Ectodermal cell (in vitro differentiated cells): ENCODE results near the gene SETMAR.
"Not testable (repeated sequence)": the region's sequence is repeated elsewhere in the genome, so short reads cannot be mapped to it uniquely, and the experiment has no call there.

Experiments
- H3K27ac ChIP-seq: 2 replicates; pipeline ENCODE4 v1.7.0; 2013; ENCODE audit warnings: mild to moderate bottlenecking, low read depth, low read length; ENCODE audit not compliant: insufficient read depth, poor library complexity, severe bottlenecking
- H3K27me3 ChIP-seq: 2 replicates; pipeline ENCODE4 v1.7.0; 2013; ENCODE audit warnings: mild to moderate bottlenecking, low read length; ENCODE audit not compliant: insufficient read depth, control insufficient read depth, poor library complexity, severe bottlenecking
- H3K36me3 ChIP-seq: one replicate; pipeline ENCODE4 v1.7.0; 2013; ENCODE audit warnings: low read length; ENCODE audit not compliant: control insufficient read depth, insufficient read depth
- H3K4me1 ChIP-seq: one replicate; pipeline ENCODE4 v1.7.0; 2013; ENCODE audit warnings: low read length; ENCODE audit not compliant: control insufficient read depth, insufficient read depth
- H3K4me3 ChIP-seq: 2 replicates; pipeline ENCODE4 v1.7.0; 2013; ENCODE audit warnings: low read depth, low read length, control low read depth; ENCODE audit not compliant: insufficient read depth
- H3K9me3 ChIP-seq: 2 replicates; pipeline ENCODE4 v1.7.0; 2013; ENCODE audit warnings: mild to moderate bottlenecking, low read length, moderate library complexity; ENCODE audit not compliant: control insufficient read depth
- WGBS, 2 experiments: methylation state at CpG; one replicate each; pipeline ENCODE4 v1.1.7; 2013; ENCODE audit warnings: missing lambda C conversion rate in 2 of 2; 5-methylcytosine and 5-hydroxymethylcytosine counted together

SETMAR gene

DNA sequence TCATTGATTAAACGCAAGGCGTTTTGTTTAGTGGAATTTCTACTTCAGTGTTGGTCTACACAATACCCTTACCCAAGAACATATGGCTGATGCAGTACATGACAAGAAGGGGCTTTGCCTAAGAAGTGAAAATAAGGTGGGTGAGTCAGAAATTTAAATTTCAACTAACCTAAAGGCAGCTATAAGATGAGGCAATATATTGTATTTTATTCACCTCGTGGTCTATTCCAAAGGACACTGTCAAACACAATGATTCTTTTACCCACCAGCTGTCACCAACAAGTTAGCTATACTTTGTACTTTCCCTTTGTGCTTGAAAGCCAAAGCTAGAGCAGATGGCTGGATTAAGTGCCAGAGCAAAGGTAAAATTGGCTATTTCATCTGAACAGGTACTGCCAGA lies 10.9 kb upstream of the SETMAR start:
- Histone ChIP-seq H3K9me3 (no peaks in the 10 kb centered on the region), H3K27ac (no peak overlapping the region), H3K36me3 (no peaks in the 10 kb centered on the region), H3K4me1 (peaks cover 3% of the 10 kb centered on the region), H3K4me3 (no peak overlapping the region), H3K27me3 (no peaks in the 10 kb centered on the region)
- WGBS, 2 experiments, result 83% methylated on average over 3 of the region's 3 CpGs; no CpG with 5 or more reads in 1 of the 2 experiments

- Histone ChIP-seq H3K27me3 (no peaks in the 10 kb centered on the region), H3K4me1 (no peaks in the 10 kb centered on the region), H3K4me3 (no peak overlapping the region), H3K9me3 (no peaks in the 10 kb centered on the region), H3K36me3 (no peaks in the 10 kb centered on the region), H3K27ac (no peak overlapping the region)
- WGBS, 2 experiments, result 78 to 86% methylated on average over 6 to 11 of the region's 11 CpGs
Measured at GRCh38 chr3:4294616-4295327, 8.4 kb upstream of the SETMAR start.

- not testable (repeated sequence) for H3K4me1 ChIP-seq, H3K27me3 ChIP-seq, H3K4me3 ChIP-seq, H3K9me3 ChIP-seq, H3K36me3 ChIP-seq, H3K27ac ChIP-seq
- WGBS, 2 experiments, result 62 to 84% methylated on average over 5 of the region's 5 CpGs
Measured at GRCh38 chr3:4296454-4296853, 6.7 kb upstream of the SETMAR start.

DNA sequence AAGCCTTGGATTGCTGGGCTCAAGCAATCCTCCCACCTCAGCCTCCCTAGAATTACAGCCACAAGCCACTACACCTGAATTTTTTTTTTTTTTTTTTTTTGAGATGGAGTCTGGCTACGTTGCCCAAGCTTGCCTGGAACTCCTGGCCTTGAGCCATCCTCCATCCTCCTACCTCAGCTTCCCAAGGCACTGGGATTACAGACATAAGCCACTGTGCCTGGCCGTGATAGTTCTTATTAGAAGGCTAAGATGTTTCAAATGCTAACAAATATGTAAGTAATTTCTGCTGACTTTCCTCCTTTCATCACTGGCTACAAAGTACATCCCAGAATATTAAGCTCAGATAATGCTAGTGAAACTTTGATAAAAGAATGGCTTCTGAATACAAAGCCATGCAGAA lies 5.7 kb upstream of the SETMAR start:
- no peak overlapping the region for H3K4me3 ChIP-seq
- no peaks in the 10 kb centered on the region for H3K9me3 ChIP-seq
- H3K27ac ChIP-seq, result no peak overlapping the region
- H3K27me3 ChIP-seq, result no peaks in the 10 kb centered on the region
- no peaks in the 10 kb centered on the region for H3K36me3 ChIP-seq
- WGBS, 2 experiments, result 67 to 82% methylated on average over 1 to 2 of the region's 2 CpGs
- H3K4me1 ChIP-seq, result no peaks in the 10 kb centered on the region

- no peaks in the 10 kb centered on the region for H3K36me3 ChIP-seq
- no peaks in the 10 kb centered on the region for H3K9me3 ChIP-seq
- no peaks in the 10 kb centered on the region for H3K4me1 ChIP-seq
- H3K27me3 ChIP-seq, result no peaks in the 10 kb centered on the region
- WGBS, 2 experiments, result 91% methylated on average over 11 of the region's 11 CpGs
- H3K27ac ChIP-seq, result no peak overlapping the region
- H3K4me3 ChIP-seq, result peak overlapping the region; percentile 65
Measured at GRCh38 chr3:4302747-4303146, 422 bp upstream of the SETMAR start.

DNA sequence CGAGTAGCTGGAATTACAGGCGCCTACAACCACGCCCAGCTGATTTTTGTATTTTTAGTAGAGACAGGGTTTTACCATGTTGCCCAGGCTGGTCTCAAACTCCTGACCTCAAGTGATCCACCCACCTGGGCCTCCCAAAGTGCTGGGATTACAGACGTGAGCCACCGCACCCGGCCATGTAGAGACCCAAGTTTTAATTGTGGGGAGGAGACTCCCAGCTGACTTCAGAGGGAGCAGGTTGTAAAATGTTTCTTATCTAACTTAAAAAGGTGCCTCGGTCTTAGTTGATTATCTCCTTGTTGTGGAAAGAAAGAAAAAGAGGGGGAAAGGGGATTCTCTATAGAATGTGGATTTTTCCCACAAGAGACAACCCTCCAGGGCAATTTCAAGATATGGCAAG lies 2.0 kb downstream of the SETMAR start:
- not testable (repeated sequence) for H3K27me3 ChIP-seq, H3K9me3 ChIP-seq, H3K27ac ChIP-seq, H3K4me1 ChIP-seq, H3K4me3 ChIP-seq, H3K36me3 ChIP-seq
- 81 to 84% methylated on average over 7 of the region's 7 CpGs for WGBS, 2 experiments

DNA sequence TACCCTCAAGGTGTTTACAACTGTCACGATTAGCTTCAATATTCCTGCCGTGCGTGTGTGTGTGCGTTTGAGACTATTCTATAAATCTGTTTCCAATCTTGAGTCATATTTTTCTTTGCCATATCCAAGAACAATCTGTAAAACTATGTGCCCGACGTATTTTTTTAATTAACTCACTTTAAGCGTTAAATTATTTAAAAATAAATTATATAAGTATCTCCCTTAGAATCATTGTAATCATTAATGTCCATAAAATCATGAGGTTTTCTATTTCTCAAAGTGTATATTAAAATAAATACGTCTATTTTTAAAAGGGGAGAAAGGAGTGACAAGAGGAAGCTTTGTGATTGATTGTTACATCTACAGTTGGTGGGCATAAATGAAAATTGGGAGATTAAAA lies 2.9 kb downstream of the SETMAR start:
- Histone ChIP-seq H3K27me3 (no peaks in the 10 kb centered on the region), H3K4me1 (peaks cover 2% of the 10 kb centered on the region), H3K4me3 (no peak overlapping the region), H3K36me3 (no peaks in the 10 kb centered on the region), H3K27ac (no peak overlapping the region), H3K9me3 (no peaks in the 10 kb centered on the region)
- 97% methylated on average over 4 to 6 of the region's 8 CpGs for WGBS, 2 experiments

DNA sequence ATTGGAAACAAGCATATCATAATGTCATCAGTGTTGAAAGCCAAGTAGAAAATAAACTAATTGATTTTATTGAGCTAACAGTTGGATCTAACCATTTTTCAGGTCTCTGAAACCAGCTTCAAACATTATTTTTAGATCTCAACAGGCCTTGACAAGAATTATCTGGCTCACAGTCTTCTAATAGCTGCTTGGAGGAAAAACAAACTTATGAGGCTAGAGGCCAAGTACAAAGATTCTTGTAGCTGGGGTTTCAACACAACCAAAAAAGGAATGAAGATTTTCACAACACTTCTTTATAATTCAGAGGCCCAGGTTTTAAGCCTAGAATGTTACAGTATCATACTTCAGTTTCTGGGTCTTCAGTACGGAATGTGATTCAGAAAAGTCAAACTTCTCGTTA lies 3.7 kb downstream of the SETMAR start:
- 95 to 96% methylated on average over 2 of the region's 2 CpGs for WGBS, 2 experiments
- Histone ChIP-seq H3K9me3 (no peaks in the 10 kb centered on the region), H3K27ac (no peak overlapping the region), H3K36me3 (no peaks in the 10 kb centered on the region), H3K4me3 (no peak overlapping the region), H3K4me1 (peaks cover 5% of the 10 kb centered on the region), H3K27me3 (no peaks in the 10 kb centered on the region)

- Histone ChIP-seq H3K4me3 (no peak overlapping the region), H3K4me1 (peaks cover 5% of the 10 kb centered on the region), H3K27ac (no peak overlapping the region), H3K36me3 (no peaks in the 10 kb centered on the region), H3K9me3 (no peaks in the 10 kb centered on the region), H3K27me3 (no peaks in the 10 kb centered on the region)
- WGBS, 2 experiments, result 79 to 92% methylated on average over 2 to 3 of the region's 3 CpGs
Measured at GRCh38 chr3:4309491-4310128, 6.4 kb downstream of the SETMAR start.

- no peak overlapping the region for H3K27ac ChIP-seq
- peaks cover 5% of the 10 kb centered on the region for H3K4me1 ChIP-seq
- H3K27me3 ChIP-seq, result no peaks in the 10 kb centered on the region
- no peaks in the 10 kb centered on the region for H3K9me3 ChIP-seq
- no peak overlapping the region for H3K4me3 ChIP-seq
- H3K36me3 ChIP-seq, result peaks cover 6% of the 10 kb centered on the region
- 70 to 78% methylated on average over 3 of the region's 3 CpGs for WGBS, 2 experiments
Measured at GRCh38 chr3:4310971-4311370, 7.8 kb downstream of the SETMAR start.
